Femur (tissue), 1 donor: ENCODE data around the gene RFPL1.
"Not testable (repeated sequence)": the region's sequence is repeated elsewhere in the genome, so short reads cannot be mapped to it uniquely, and the experiment has no call there.

ENCODE experiments used
- DNase-seq: peaks from one replicate; pipeline ENCODE4 v3.0.0-alpha.2; 2017

The RFPL1 gene

GRCh38 chr22:29479417-29480261, 41.3 kb downstream of the RFPL1 start, which contains the start of gene NEFH:
Gene NEFH (plus strand): TSS chr22:29480218. CDS start chr22:29480263, 45 bp downstream.
- no peak for DNase-seq

GRCh38 chr22:29480262-29480511, 41.8 kb downstream of the RFPL1 start:
- no peak for DNase-seq

GRCh38 chr22:29480512-29481264, 42.3 kb downstream of the RFPL1 start:
- peak; percentile 75 for DNase-seq

- DNase-seq: no peak
Measured at GRCh38 chr22:29481265-29482000, 43.0 kb downstream of the RFPL1 start.

- DNase-seq: no peak
Measured at GRCh38 chr22:29482253-29482652, 43.9 kb downstream of the RFPL1 start.

GRCh38 chr22:29482726-29483125, 44.3 kb downstream of the RFPL1 start:
- DNase-seq: no peak

GRCh38 chr22:29483254-29483653, 44.9 kb downstream of the RFPL1 start:
- no peak for DNase-seq

- no peak for DNase-seq
Measured at GRCh38 chr22:29484642-29485041, 46.3 kb downstream of the RFPL1 start.

- DNase-seq: no peak
Measured at GRCh38 chr22:29485448-29485847, 47.1 kb downstream of the RFPL1 start.

- no peak for DNase-seq
Measured at GRCh38 chr22:29487426-29487986, 49.1 kb downstream of the RFPL1 start.

GRCh38 chr22:29489127-29489780, 50.9 kb downstream of the RFPL1 start:
- DNase-seq: not testable (repeated sequence)

GRCh38 chr22:29491012-29491411, 52.6 kb downstream of the RFPL1 start:
- DNase-seq: no peak
